HFFc6 (cell line): ENCODE data around the gene COL8A1. TPM values are rescaled to one million over a fixed set of nuclear protein-coding genes. Genes with fewer than 3 reads are reported as not detected.

Experiments
- DNase-seq: peaks from one replicate; pipeline ENCODE4 v3.0.0-alpha.2; 2018
- H3K27ac Mint-ChIP-seq: 2 replicates; pipeline ENCODE4 v1.8.0; 2020; ENCODE audit warnings: mild to moderate bottlenecking, mixed read lengths
- H3K27me3 Mint-ChIP-seq: 2 replicates; pipeline ENCODE4 v1.8.0; 2021; ENCODE audit warnings: mild to moderate bottlenecking, moderate library complexity, mixed read lengths; ENCODE audit not compliant: insufficient read depth
- H3K36me3 Mint-ChIP-seq: 2 replicates; pipeline ENCODE4 v1.8.0; 2021; ENCODE audit warnings: low read depth, mixed read lengths
- H3K4me1 Mint-ChIP-seq: 2 replicates; pipeline ENCODE4 v1.8.0; 2020; ENCODE audit warnings: low read depth, mixed read lengths
- H3K4me3 Mint-ChIP-seq: 2 replicates; pipeline ENCODE4 v1.8.0; 2020; ENCODE audit warnings: mild to moderate bottlenecking, moderate library complexity, mixed read lengths
- H3K9me3 Mint-ChIP-seq: 2 replicates; pipeline ENCODE4 v1.8.0; 2020; ENCODE audit warnings: mild to moderate bottlenecking, mixed read lengths
- total RNA-seq, 6 experiments: library from RNA; stranded (reverse); fragmentation: NEBNext Ultra II Directional; extraction: Animal tissue kit (Norgen Biotek cat#: 25700); gene quantifications; 2 replicates in 1 of 6; 3 replicates in 5 of 6; pipeline ENCODE4 v1.2.3, GENCODE V29; 2021
- TF ChIP-seq, protein P1 (sequence below): fragments of 200-600 bp; sonication (generic); IDR thresholded peaks from 2 replicates; pipeline ENCODE4 v1.5.0; 2021; ENCODE audit warnings: antibody characterized with exemption, mild to moderate bottlenecking

COL8A1 gene
- total RNA-seq, 6 experiments from 2014 or later: 27.3 to 88.7 (median 30.1) TPM

DNA sequence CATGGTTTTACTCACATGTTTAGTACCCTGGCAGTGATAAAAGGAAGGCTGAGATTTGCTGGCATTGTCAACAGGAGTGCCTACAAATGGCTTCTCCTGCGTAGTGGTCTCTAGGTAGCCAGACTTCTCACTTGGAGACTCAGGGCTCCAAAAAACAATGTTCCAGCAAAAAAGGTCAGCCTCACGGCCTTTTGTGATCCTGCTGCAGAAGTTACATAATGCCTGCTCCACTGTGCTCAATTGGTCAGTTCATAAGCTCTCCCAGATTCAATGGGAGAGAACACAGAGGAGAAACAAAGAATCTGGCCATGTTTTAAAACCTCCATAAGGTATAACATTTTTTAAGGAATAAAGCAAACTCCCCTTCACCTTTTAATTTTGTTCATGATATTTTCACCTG lies 103.2 kb downstream of the COL8A1 start:
- no peak overlapping the region for H3K27ac Mint-ChIP-seq
- H3K9me3 Mint-ChIP-seq: peaks cover 8% of the 10 kb centered on the region
- H3K27me3 Mint-ChIP-seq: no peaks in the 10 kb centered on the region
- TF ChIP-seq, protein P1, sequence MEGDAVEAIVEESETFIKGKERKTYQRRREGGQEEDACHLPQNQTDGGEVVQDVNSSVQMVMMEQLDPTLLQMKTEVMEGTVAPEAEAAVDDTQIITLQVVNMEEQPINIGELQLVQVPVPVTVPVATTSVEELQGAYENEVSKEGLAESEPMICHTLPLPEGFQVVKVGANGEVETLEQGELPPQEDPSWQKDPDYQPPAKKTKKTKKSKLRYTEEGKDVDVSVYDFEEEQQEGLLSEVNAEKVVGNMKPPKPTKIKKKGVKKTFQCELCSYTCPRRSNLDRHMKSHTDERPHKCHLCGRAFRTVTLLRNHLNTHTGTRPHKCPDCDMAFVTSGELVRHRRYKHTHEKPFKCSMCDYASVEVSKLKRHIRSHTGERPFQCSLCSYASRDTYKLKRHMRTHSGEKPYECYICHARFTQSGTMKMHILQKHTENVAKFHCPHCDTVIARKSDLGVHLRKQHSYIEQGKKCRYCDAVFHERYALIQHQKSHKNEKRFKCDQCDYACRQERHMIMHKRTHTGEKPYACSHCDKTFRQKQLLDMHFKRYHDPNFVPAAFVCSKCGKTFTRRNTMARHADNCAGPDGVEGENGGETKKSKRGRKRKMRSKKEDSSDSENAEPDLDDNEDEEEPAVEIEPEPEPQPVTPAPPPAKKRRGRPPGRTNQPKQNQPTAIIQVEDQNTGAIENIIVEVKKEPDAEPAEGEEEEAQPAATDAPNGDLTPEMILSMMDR: no peak
- no peak for DNase-seq
- peaks cover 9% of the 10 kb centered on the region for H3K36me3 Mint-ChIP-seq
- no peak overlapping the region for H3K4me3 Mint-ChIP-seq
- no peaks in the 10 kb centered on the region for H3K4me1 Mint-ChIP-seq

DNA sequence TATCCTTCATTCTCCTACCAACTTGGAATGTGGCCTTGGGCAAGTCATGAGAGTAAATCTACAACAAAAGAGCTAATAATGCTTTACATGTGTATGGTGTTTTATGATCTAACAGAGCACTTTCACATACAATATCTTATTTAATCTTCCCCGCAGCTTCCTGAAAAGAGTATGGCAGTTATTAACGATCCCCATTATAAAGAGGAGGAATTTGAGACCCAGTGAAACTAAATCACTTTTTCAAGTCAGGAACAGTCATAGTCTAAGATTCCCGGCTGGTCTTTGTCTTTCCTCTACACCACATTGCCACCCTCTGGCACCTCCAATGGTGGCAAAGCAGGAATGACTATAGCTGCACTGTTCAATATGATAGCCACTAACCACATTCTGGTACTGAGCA lies 109.5 kb downstream of the COL8A1 start:
- peak; percentile 62 for DNase-seq
- Mint-ChIP-seq H3K36me3 (0 out of 2 replicates have a peak, but pooled peaks cover 4% of the 10 kb centered on the region), H3K9me3 (no peaks in the 10 kb centered on the region), H3K27ac (peak overlapping the region; percentile 31), H3K27me3 (no peaks in the 10 kb centered on the region), H3K4me1 (peaks cover 37% of the 10 kb centered on the region), H3K4me3 (peak overlapping the region; percentile 32)
- TF ChIP-seq, protein P1: peak; percentile 75

DNA sequence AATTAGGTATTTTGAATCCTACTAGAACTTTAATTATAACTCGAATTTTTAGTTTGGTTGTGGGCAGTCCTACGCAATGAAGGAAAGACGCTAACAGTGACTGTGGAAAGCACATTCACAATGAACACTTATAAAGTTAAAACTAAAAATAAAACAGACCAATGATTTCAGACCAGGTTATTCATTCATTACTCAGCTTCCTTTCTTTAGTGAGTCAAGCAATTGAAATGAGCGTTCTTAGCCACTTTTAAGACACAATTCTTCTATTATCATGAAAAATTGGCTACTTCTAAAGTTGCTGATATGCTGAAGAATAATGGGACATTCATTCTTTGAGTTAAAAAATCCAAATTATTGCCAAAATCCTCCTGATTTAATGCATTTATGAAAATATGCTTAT lies 113.3 kb downstream of the COL8A1 start:
- peak overlapping the region; percentile 84 for H3K27ac Mint-ChIP-seq
- H3K4me3 Mint-ChIP-seq: peak overlapping the region; percentile 64; the same call in 1 of the 2 replicates
- 0 out of 2 replicates have a peak, but pooled peaks cover 4% of the 10 kb centered on the region for H3K36me3 Mint-ChIP-seq
- TF ChIP-seq, protein P1: no peak
- H3K4me1 Mint-ChIP-seq: peaks cover 51% of the 10 kb centered on the region
- peak; percentile 70 for DNase-seq
- H3K9me3 Mint-ChIP-seq: no peaks in the 10 kb centered on the region
- H3K27me3 Mint-ChIP-seq: no peaks in the 10 kb centered on the region

DNA sequence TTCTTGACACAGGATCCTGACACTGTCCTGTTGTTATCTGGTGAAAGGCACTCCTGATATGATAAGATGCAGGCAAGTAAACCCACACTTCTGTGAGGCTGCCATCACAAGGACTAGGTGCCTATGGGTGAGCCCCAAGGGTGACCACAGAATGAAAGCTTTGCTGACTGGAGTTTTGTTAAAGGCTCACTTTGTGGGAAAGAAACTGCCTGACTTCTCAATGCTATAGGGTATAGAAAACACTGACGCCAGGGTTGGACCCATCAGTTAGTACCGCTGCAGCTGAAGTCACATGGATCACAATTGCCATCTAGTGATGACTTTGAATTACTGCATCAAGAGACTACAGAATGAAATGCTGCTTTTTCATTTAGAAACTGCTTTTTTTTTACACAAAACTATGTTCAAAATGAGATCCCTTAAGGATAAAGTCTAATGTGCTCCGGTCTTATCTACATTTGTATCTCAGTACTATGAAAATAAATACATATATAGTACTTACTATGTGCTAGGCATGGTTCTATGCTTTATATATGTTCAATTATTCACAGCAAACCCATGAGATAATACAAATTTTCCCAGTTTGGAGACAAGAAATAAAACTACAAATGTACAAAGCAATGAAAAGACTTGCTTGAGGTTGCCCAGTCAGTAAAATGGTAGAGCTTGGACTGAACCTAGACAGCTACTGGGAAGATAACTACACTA lies 115.0 kb downstream of the COL8A1 start:
- H3K27me3 Mint-ChIP-seq: no peaks in the 10 kb centered on the region
- no peak overlapping the region for H3K4me3 Mint-ChIP-seq
- DNase-seq: peak; percentile 63
- TF ChIP-seq, protein P1: peak; percentile 91
- H3K9me3 Mint-ChIP-seq: no peaks in the 10 kb centered on the region
- H3K36me3 Mint-ChIP-seq: 0 out of 2 replicates have a peak, but pooled peaks cover 4% of the 10 kb centered on the region
- peak overlapping the region; percentile 84 for H3K27ac Mint-ChIP-seq
- peaks cover 46% of the 10 kb centered on the region for H3K4me1 Mint-ChIP-seq

DNA sequence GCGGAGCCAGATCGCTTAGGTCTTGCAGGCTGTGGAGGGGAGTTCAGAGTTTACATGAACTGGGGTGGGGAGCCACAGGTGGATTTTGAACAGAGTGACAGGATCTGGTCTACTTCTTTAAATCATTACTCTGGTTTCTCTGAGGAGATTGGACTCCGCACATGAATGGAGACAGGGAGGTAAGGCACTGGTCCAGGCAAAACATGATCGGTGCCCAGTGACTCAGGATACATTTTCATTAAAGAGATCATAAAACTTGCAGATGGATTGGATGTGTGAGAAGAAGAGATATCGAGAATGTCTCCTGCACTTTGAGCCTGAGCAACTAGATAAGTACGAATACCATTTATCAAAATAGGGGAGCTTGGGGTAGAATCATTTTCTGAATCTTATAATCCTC lies 117.4 kb downstream of the COL8A1 start:
- TF ChIP-seq, protein P1: no peak
- DNase-seq: no peak
- H3K4me3 Mint-ChIP-seq: no peak overlapping the region
- H3K4me1 Mint-ChIP-seq: peaks cover 46% of the 10 kb centered on the region
- H3K9me3 Mint-ChIP-seq: no peaks in the 10 kb centered on the region
- H3K27ac Mint-ChIP-seq: no peak overlapping the region
- no peaks in the 10 kb centered on the region for H3K27me3 Mint-ChIP-seq
- H3K36me3 Mint-ChIP-seq: 0 out of 2 replicates have a peak, but pooled peaks cover under 1% of the 10 kb centered on the region
